HG03342 (cell line): ENCODE measurements around the gene ARCN1.

Source experiments
- ATAC-seq: cut with Tn5 transposase; IDR thresholded peaks from one replicate; pipeline ENCODE4 v1.9.1; 2021; ENCODE audit warnings: mild to moderate bottlenecking, moderate library complexity; ENCODE audit not compliant: unreplicated experiment

The ARCN1 gene

GRCh38 chr11:118619444-118620197 lies 47.4 kb downstream of the ARCN1 start:
- no peak for ATAC-seq

GRCh38 chr11:118620529-118621070 lies 48.4 kb downstream of the ARCN1 start:
- no peak for ATAC-seq

GRCh38 chr11:118621071-118621783 lies 49.0 kb downstream of the ARCN1 start:
- ATAC-seq = no peak

GRCh38 chr11:118621784-118622375 lies 49.7 kb downstream of the ARCN1 start:
- ATAC-seq = no peak

GRCh38 chr11:118622376-118623268 lies 50.4 kb downstream of the ARCN1 start:
- ATAC-seq = no peak

- ATAC-seq = no peak
These were observed 51.1 kb downstream of the ARCN1 start for GRCh38 chr11:118623269-118623655.

- no peak for ATAC-seq
These were observed 53.0 kb downstream of the ARCN1 start for GRCh38 chr11:118625036-118625690.

GRCh38 chr11:118625976-118626375 lies 53.8 kb downstream of the ARCN1 start:
- no peak for ATAC-seq

- ATAC-seq = no peak
These were observed 55.4 kb downstream of the ARCN1 start for GRCh38 chr11:118627566-118627965.

GRCh38 chr11:118628031-118628430 lies 55.8 kb downstream of the ARCN1 start:
- ATAC-seq = no peak

GRCh38 chr11:118628432-118628831 lies 56.2 kb downstream of the ARCN1 start:
- no peak for ATAC-seq

- no peak for ATAC-seq
These were observed 56.8 kb downstream of the ARCN1 start for GRCh38 chr11:118628861-118629549.

- no peak for ATAC-seq
These were observed 57.8 kb downstream of the ARCN1 start for GRCh38 chr11:118629761-118630661.

GRCh38 chr11:118631142-118631909 lies 59.1 kb downstream of the ARCN1 start:
- ATAC-seq = no peak

GRCh38 chr11:118632577-118633318 lies 60.5 kb downstream of the ARCN1 start:
- ATAC-seq = no peak

GRCh38 chr11:118633319-118633690 lies 61.1 kb downstream of the ARCN1 start:
- no peak for ATAC-seq

- ATAC-seq = no peak
These were observed 61.8 kb downstream of the ARCN1 start for GRCh38 chr11:118633979-118634378.
